Uterus (tissue), 4 donors: Measurements from ENCODE around the gene GRM8. TPM values are rescaled to one million over a fixed set of nuclear protein-coding genes. Genes with fewer than 3 reads are reported as not detected.

Experiments
- DNase-seq, 2 donors: peaks; one replicate each; pipeline ENCODE4 v3.0.0-alpha.2; 2019 to 2020
- H3K27ac ChIP-seq, 2 donors: fragments of 200-600 bp; sonication (generic); 1 replicate in 1 of 2; 2 replicates in 1 of 2; pipeline ENCODE4 v1.5.1; 2016 to 2018
- H3K27me3 ChIP-seq, 2 donors: fragments of 200-600 bp; sonication (generic); one replicate each; pipeline ENCODE4 v1.5.1; 2018 to 2019; ENCODE audit warnings: control low read depth in 1 of 2
- H3K36me3 ChIP-seq, 2 donors: fragments of 200-600 bp; sonication (generic); one replicate each; pipeline ENCODE4 v1.5.1; 2019; ENCODE audit warnings: control low read depth in 1 of 2
- H3K4me1 ChIP-seq, 2 donors: fragments of 200-600 bp; sonication (generic); one replicate each; pipeline ENCODE4 v1.5.1; 2018 to 2019; ENCODE audit warnings: control low read depth in 1 of 2
- H3K4me3 ChIP-seq, 2 donors: fragments of 200-600 bp; sonication (generic); 1 replicate in 1 of 2; 2 replicates in 1 of 2; pipeline ENCODE4 v1.5.1; 2018 to 2019; ENCODE audit warnings: mild to moderate bottlenecking in 1 of 2
- H3K9me3 ChIP-seq, 2 donors: fragments of 200-600 bp; sonication (generic); one replicate each; pipeline ENCODE4 v1.5.1; 2019; ENCODE audit warnings: control low read depth in 1 of 2
- POLR2A ChIP-seq, 2 donors: fragments of 450-650 bp; IDR thresholded peaks; one replicate each; pipeline ENCODE4 v1.6.1; 2016; ENCODE audit warnings: antibody characterized with exemption in 2 of 2, mild to moderate bottlenecking in 1 of 2, moderate library complexity in 1 of 2
- intact Hi-C: fragments of 100-400 bp; cut with DNase I; formaldehyde crosslinking; loops from one replicate; pipeline ENCODE4 v1.15.1; 2023; ENCODE audit warnings: low total_unique reads
- total RNA-seq, 4 donors: library from RNA; depleted of rRNA in 3 of 4; stranded (reverse); fragments of >200 nt in 3 of 4; gene quantifications; one replicate each; pipeline versions ENCODE4 v1.1.0 to v1.2.4, GENCODE V29; 2014 to 2023
- TF ChIP-seq, protein P1 (sequence below), 4 experiments: fragments of 200-600 bp in 2 of 4; fragments of 450-650 bp in 2 of 4; sonication (generic) in 2 of 4; IDR thresholded peaks; one replicate each; pipeline ENCODE4 v1.5.1; 2016 to 2019; ENCODE audit warnings: antibody characterized with exemption in 4 of 4, mild to moderate bottlenecking in 2 of 4, moderate library complexity in 1 of 4
- donor health status: DM: yes; HTN: yes; CAD: no.

Gene GRM8
- total RNA-seq, 4 donors from 2014 or later, result 3.9 TPM; not detected in 3

DNA sequence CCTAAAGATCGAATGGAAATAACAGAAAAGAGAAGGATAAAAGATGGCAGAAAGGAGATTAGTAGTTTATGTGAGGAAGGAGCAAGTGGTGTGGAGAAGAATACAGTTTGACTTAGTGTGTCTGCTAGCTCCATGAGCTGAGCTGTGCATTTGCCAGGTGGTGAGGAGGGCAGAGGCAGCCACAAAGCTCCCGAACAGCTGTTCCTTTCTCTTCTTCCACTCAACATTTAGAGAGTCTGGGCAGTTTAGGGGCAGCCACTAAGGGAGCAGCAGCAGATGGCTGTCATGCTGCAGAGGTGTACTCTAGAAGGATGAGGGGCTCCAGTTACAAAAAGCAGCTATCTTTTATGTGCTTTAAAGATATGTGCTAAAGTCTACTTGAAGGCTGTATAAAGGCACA is 674.4 kb downstream of the GRM8 start:
- TF ChIP-seq POLR2A (IDR thresholded peaks at IDR 0.05), result no peak
- TF ChIP-seq, protein P1, sequence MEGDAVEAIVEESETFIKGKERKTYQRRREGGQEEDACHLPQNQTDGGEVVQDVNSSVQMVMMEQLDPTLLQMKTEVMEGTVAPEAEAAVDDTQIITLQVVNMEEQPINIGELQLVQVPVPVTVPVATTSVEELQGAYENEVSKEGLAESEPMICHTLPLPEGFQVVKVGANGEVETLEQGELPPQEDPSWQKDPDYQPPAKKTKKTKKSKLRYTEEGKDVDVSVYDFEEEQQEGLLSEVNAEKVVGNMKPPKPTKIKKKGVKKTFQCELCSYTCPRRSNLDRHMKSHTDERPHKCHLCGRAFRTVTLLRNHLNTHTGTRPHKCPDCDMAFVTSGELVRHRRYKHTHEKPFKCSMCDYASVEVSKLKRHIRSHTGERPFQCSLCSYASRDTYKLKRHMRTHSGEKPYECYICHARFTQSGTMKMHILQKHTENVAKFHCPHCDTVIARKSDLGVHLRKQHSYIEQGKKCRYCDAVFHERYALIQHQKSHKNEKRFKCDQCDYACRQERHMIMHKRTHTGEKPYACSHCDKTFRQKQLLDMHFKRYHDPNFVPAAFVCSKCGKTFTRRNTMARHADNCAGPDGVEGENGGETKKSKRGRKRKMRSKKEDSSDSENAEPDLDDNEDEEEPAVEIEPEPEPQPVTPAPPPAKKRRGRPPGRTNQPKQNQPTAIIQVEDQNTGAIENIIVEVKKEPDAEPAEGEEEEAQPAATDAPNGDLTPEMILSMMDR (IDR thresholded peaks at IDR 0.05), result no peak
- Histone ChIP-seq H3K4me1 (no peaks in the 10 kb centered on the region), H3K36me3 (no peaks in the 10 kb centered on the region), H3K27me3 (no peaks in the 10 kb centered on the region), H3K9me3 (no peaks in the 10 kb centered on the region), H3K4me3 (no peak overlapping the region), H3K27ac (no peak overlapping the region)
- intact Hi-C loops, result no loop called here
- DNase-seq, result no peak

DNA sequence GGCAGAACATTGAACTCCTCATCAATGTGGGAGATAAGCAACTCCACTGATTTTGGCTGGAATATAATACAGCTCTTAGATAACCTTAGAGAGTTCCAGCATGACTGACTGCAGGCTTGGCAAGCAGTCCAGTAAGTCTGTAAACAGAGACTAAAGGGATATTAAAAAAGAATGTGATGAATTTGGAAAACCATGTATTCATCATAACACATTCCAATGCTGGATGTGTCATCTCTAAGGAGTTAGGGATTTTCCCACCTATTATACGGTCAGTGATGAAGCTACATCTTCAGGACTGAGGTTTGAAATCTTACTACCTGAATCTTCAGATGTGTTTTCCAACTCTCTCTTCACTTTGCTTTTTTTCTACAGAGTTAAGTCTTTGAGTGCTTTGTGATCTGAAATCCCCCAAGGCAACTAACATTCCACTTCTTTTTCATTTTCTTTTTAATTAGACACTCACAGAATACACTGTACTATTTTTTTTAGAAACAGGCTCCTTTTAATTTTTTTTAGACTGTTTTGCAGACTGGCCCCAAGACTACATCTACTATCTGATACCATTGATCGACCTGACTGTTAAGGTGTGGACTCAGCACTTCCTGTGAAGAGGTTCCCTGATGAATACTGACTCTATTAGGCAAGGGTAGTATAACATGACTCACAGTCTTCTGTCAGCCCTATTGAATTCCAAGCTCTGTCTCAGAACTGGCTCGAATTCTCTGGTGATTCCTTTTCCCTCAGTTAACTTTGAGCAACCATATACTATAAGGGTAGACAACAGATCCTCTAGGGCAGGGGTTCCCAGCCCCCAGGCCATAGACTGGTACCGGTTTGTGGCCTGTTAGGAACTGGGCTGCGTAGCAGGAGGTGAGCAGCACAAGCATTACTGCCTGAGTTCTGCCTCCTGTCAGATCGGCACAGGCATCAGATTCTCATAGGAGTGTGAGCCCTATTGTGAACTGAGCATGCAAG is 678.2 kb downstream of the GRM8 start:
- H3K4me3 ChIP-seq, result no peak overlapping the region
- no peaks in the 10 kb centered on the region for H3K36me3 ChIP-seq
- no peaks in the 10 kb centered on the region for H3K4me1 ChIP-seq
- H3K27ac ChIP-seq, result no peak overlapping the region
- intact Hi-C loops, result no loop called here
- H3K9me3 ChIP-seq, result no peaks in the 10 kb centered on the region
- TF ChIP-seq, protein P1 (IDR thresholded peaks at IDR 0.05), result no peak
- no peak for TF ChIP-seq POLR2A (IDR thresholded peaks at IDR 0.05)
- no peaks in the 10 kb centered on the region for H3K27me3 ChIP-seq
- DNase-seq, result no peak

DNA sequence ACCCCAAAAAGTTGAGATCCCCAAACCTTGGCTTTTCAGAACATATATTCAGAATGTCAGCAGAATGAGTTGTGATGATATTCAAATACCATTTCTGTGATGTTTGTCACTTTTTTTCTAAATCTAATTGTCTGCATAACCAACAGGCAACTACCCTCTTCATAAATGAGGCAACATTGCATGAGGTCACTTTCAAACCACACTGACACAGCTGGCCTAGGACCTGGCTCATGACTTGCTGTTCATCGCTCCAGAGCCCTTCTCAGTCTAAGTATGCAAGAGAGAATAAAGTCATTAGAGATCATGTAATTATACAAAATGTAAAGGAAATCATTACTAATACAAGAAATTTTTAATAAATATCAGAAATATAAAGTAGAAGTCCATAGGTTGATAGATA is 681.9 kb downstream of the GRM8 start:
- no peak for TF ChIP-seq POLR2A (IDR thresholded peaks at IDR 0.05)
- TF ChIP-seq, protein P1 (IDR thresholded peaks at IDR 0.05), result no peak
- intact Hi-C loops, result no loop called here
- no peak overlapping the region for H3K4me3 ChIP-seq
- H3K9me3 ChIP-seq, result no peaks in the 10 kb centered on the region
- H3K4me1 ChIP-seq, result no peaks in the 10 kb centered on the region
- no peak overlapping the region for H3K27ac ChIP-seq
- H3K36me3 ChIP-seq, result no peaks in the 10 kb centered on the region
- no peak for DNase-seq
- H3K27me3 ChIP-seq, result no peaks in the 10 kb centered on the region

DNA sequence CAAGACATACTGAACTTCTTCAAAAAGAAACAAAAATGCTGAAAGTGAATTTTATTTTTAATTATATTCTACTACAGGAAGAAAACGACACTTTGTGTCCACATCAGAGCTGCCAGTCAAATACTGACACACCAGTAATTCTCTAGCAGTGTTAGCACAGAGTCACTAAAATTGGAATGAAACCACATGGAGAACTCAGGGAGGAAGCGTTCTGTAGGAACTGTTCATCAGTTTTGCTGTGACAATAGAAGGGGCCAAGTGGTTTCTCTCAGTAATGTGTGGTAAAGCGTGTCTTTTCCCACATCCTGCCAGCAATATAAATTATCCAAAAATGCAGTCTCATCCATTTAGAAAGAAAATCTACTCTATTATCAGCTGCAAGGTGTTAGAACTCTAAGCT is 683.3 kb downstream of the GRM8 start:
- H3K36me3 ChIP-seq, result no peaks in the 10 kb centered on the region
- no peak overlapping the region for H3K4me3 ChIP-seq
- H3K9me3 ChIP-seq, result no peaks in the 10 kb centered on the region
- no peaks in the 10 kb centered on the region for H3K27me3 ChIP-seq
- H3K4me1 ChIP-seq, result no peaks in the 10 kb centered on the region
- no peak for DNase-seq
- no peak overlapping the region for H3K27ac ChIP-seq
- intact Hi-C loops, result no loop called here
- TF ChIP-seq, protein P1 (IDR thresholded peaks at IDR 0.05), result no peak
- no peak for TF ChIP-seq POLR2A (IDR thresholded peaks at IDR 0.05)

DNA sequence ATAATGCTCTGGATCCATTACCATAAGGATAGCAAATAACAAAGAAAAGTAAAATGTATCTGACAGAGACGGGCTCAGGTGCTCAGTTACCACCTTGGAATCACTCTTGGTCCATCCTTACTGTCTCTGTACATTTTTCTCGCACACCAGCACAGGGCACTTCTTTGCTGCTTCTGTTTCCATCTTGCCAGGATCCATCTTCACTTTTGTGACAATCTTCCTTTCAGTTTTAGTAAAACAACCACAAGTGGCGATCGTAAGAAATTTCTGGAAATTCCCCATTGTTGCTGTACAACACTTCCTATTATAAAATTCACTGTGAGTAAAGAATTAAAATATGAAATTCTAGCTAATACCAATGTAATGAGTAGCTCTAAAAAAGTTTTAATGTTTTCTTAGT is 695.5 kb downstream of the GRM8 start:
- H3K27me3 ChIP-seq, result no peaks in the 10 kb centered on the region
- intact Hi-C loops, result no loop called here
- H3K9me3 ChIP-seq, result no peaks in the 10 kb centered on the region
- TF ChIP-seq, protein P1 (IDR thresholded peaks at IDR 0.05), result no peak
- TF ChIP-seq POLR2A (IDR thresholded peaks at IDR 0.05), result no peak
- DNase-seq, result no peak
- H3K4me3 ChIP-seq, result no peak overlapping the region
- H3K4me1 ChIP-seq, result no peaks in the 10 kb centered on the region
- no peaks in the 10 kb centered on the region for H3K36me3 ChIP-seq
- no peak overlapping the region for H3K27ac ChIP-seq
